ENCODE data around the gene LEF1. TPM values are rescaled to one million over a fixed set of nuclear protein-coding genes. Genes with fewer than 3 reads are reported as not detected.

Gene LEF1
- total and polyA plus RNA-seq, 9 of the 15 experiments (the other 6 are each of a cell fraction or from before 2014, with no cell fraction given): 15.1 to 81.1 (median 29.7) TPM

DNA sequence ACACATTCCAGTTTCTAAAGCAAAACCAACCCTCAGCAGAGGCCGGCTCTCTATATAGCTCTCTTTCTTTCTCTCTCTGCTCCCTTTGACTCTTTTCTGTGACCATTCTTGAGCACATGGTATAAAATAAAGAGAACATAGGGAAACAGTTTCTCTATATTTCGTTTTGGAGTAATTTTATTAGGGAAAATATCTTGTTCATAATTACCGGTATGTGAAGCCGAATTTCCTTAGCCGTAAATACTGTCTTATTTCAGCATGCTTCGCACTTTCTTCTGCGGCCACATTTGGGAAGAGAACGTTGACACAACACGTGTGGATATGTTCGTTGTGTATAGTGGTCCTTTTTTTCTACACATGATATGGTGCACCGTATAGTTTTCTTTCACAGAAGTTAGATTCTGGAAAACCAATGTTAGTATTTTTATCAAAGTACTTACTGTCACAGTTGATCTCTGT, 4.9 kb upstream of the LEF1 start (continued):
- TF ChIP-seq, protein P1, sequence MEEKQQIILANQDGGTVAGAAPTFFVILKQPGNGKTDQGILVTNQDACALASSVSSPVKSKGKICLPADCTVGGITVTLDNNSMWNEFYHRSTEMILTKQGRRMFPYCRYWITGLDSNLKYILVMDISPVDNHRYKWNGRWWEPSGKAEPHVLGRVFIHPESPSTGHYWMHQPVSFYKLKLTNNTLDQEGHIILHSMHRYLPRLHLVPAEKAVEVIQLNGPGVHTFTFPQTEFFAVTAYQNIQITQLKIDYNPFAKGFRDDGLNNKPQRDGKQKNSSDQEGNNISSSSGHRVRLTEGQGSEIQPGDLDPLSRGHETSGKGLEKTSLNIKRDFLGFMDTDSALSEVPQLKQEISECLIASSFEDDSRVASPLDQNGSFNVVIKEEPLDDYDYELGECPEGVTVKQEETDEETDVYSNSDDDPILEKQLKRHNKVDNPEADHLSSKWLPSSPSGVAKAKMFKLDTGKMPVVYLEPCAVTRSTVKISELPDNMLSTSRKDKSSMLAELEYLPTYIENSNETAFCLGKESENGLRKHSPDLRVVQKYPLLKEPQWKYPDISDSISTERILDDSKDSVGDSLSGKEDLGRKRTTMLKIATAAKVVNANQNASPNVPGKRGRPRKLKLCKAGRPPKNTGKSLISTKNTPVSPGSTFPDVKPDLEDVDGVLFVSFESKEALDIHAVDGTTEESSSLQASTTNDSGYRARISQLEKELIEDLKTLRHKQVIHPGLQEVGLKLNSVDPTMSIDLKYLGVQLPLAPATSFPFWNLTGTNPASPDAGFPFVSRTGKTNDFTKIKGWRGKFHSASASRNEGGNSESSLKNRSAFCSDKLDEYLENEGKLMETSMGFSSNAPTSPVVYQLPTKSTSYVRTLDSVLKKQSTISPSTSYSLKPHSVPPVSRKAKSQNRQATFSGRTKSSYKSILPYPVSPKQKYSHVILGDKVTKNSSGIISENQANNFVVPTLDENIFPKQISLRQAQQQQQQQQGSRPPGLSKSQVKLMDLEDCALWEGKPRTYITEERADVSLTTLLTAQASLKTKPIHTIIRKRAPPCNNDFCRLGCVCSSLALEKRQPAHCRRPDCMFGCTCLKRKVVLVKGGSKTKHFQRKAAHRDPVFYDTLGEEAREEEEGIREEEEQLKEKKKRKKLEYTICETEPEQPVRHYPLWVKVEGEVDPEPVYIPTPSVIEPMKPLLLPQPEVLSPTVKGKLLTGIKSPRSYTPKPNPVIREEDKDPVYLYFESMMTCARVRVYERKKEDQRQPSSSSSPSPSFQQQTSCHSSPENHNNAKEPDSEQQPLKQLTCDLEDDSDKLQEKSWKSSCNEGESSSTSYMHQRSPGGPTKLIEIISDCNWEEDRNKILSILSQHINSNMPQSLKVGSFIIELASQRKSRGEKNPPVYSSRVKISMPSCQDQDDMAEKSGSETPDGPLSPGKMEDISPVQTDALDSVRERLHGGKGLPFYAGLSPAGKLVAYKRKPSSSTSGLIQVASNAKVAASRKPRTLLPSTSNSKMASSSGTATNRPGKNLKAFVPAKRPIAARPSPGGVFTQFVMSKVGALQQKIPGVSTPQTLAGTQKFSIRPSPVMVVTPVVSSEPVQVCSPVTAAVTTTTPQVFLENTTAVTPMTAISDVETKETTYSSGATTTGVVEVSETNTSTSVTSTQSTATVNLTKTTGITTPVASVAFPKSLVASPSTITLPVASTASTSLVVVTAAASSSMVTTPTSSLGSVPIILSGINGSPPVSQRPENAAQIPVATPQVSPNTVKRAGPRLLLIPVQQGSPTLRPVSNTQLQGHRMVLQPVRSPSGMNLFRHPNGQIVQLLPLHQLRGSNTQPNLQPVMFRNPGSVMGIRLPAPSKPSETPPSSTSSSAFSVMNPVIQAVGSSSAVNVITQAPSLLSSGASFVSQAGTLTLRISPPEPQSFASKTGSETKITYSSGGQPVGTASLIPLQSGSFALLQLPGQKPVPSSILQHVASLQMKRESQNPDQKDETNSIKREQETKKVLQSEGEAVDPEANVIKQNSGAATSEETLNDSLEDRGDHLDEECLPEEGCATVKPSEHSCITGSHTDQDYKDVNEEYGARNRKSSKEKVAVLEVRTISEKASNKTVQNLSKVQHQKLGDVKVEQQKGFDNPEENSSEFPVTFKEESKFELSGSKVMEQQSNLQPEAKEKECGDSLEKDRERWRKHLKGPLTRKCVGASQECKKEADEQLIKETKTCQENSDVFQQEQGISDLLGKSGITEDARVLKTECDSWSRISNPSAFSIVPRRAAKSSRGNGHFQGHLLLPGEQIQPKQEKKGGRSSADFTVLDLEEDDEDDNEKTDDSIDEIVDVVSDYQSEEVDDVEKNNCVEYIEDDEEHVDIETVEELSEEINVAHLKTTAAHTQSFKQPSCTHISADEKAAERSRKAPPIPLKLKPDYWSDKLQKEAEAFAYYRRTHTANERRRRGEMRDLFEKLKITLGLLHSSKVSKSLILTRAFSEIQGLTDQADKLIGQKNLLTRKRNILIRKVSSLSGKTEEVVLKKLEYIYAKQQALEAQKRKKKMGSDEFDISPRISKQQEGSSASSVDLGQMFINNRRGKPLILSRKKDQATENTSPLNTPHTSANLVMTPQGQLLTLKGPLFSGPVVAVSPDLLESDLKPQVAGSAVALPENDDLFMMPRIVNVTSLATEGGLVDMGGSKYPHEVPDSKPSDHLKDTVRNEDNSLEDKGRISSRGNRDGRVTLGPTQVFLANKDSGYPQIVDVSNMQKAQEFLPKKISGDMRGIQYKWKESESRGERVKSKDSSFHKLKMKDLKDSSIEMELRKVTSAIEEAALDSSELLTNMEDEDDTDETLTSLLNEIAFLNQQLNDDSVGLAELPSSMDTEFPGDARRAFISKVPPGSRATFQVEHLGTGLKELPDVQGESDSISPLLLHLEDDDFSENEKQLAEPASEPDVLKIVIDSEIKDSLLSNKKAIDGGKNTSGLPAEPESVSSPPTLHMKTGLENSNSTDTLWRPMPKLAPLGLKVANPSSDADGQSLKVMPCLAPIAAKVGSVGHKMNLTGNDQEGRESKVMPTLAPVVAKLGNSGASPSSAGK (IDR thresholded peaks at IDR 0.05): peak; percentile 84
- TF ChIP-seq ZMIZ1 (IDR thresholded peaks at IDR 0.05; ENCODE audit: low read depth in 2 of 2, low read length in 2 of 2) (no peak), ZKSCAN8 (CRISPR knock-in tag; IDR thresholded peaks at IDR 0.05) (no peak)

All from K562 (cell line).